ENCODE measurements around the gene GM2A.
"Not testable (repeated sequence)": the region's sequence is repeated elsewhere in the genome, so short reads cannot be mapped to it uniquely, and the experiment has no call there.

The GM2A gene

DNA sequence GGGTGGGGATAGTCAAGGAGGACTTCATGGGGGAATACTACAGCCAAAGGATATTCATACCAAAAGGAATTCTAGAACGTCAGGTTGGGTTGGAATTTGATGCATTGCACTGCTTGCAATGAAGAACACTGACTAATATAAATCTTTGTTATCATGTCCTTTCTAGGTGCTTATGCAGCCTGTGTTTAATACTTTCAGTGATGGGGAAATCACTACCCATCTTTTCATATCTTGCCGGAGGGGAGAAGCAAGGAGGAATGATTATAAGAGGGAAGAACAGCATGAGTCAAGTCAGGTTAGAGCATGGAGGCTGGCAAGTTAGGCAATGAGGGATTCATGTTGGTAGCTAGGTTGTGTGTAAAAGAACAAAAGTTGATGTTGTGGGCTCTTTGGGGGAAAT is 24.0 kb upstream of the GM2A start:
- Histone ChIP-seq H3K4me3 (ENCODE audit: low read depth, low read length) (no peak overlapping the region), H3K79me2 (ENCODE audit: control insufficient read depth, insufficient read depth, low read length, unreplicated experiment) (no peaks in the 10 kb centered on the region), H3K27ac (ENCODE audit: low read depth, low read length) (no peak overlapping the region), H3K27me3 (ENCODE audit: insufficient read depth, low read length) (peaks cover 35% of the 10 kb centered on the region), H2AFZ (ENCODE audit: low read length, unreplicated experiment) (no peak overlapping the region), H3K4me1 (ENCODE audit: control insufficient read depth, insufficient read depth, low read length, unreplicated experiment) (no peaks in the 10 kb centered on the region), H3K36me3 (ENCODE audit: insufficient read depth, low read length) (no peaks in the 10 kb centered on the region)

DNA sequence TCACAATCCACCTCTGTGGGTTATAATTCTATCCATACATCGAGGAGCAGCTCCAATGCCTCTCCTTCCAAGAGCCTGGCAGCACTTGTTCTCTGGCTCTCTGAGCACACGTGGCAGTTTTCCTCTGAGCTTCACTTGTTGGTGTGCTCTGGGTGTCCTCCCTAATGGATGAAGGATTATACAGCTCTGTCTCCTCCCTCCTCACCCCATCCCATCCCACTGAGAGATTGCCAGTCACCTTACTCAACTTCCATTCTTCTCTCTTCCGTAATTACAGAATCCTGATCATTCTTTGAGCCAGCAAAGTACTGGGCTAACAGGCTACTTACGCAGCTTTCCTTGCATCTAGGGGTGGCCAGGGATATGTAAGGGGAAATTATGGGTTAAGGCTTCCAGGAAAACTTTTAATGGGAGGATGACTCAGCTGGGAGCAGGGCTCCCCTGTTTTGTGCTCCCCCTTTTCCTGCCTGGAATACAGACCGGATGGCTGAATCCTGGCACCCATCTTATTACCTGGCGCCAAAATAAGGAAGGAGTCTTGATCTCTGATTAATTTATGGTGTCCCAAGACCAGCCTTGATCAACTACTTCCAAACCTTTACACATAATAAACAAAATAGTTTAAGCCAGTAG is 22.8 kb upstream of the GM2A start:
- Histone ChIP-seq H2AFZ (ENCODE audit: low read length, unreplicated experiment) (no peak overlapping the region), H3K27me3 (ENCODE audit: insufficient read depth, low read length) (peaks cover 35% of the 10 kb centered on the region), H3K79me2 (ENCODE audit: control insufficient read depth, insufficient read depth, low read length, unreplicated experiment) (no peaks in the 10 kb centered on the region), H3K36me3 (ENCODE audit: insufficient read depth, low read length) (no peaks in the 10 kb centered on the region), H3K4me1 (ENCODE audit: control insufficient read depth, insufficient read depth, low read length, unreplicated experiment) (peaks cover 3% of the 10 kb centered on the region), H3K27ac (ENCODE audit: low read depth, low read length) (no peak overlapping the region), H3K4me3 (ENCODE audit: low read depth, low read length) (no peak overlapping the region)

DNA sequence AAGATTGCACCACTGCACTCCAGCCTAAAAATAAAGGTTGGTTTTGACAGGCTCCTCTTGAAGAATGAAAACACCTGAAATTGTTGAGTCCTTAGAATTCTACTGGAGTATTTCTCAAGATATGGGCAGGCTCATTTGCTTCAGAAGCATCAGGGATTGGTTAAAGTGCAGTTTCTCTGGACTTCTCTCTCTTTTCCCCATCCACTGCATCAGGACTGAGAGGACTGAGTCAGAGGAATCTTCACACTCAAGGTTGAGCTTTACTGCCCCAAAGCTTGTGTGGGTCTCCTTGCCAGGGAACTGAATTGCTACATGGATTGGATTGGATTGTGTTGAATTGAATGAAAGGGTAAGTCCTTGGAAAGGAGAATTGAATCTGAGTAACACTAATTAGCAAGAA is 21.6 kb upstream of the GM2A start:
- Histone ChIP-seq H3K36me3 (ENCODE audit: insufficient read depth, low read length) (no peaks in the 10 kb centered on the region), H3K79me2 (ENCODE audit: control insufficient read depth, insufficient read depth, low read length, unreplicated experiment) (no peaks in the 10 kb centered on the region), H2AFZ (ENCODE audit: low read length, unreplicated experiment) (no peak overlapping the region), H3K4me3 (ENCODE audit: low read depth, low read length) (no peak overlapping the region), H3K4me1 (ENCODE audit: control insufficient read depth, insufficient read depth, low read length, unreplicated experiment) (peaks cover 3% of the 10 kb centered on the region), H3K27me3 (ENCODE audit: insufficient read depth, low read length) (peaks cover 35% of the 10 kb centered on the region), H3K27ac (ENCODE audit: low read depth, low read length) (no peak overlapping the region)

DNA sequence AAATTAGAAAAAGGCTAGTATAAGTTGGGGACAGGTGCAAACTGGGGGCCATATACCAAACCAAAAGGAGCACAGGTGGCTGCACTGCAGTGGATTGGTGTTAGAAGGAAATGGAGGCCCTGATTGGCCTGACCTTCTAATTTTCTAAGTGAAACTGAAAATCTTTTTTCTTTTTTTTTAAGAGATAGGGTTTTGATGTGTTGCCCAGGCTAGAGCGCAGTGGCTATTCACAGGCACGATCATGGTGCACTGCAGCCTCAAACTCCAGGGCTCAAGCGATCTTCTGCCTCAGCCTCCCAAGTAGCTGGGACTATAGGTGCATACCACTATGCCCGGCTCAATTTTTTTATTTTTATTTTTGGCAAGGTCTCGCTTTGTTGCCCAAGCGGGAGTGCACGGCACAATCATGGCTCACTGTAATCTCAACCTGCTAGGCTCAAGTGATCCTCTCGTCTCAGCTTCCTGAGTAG is 19.3 kb upstream of the GM2A start:
- no peaks in the 10 kb centered on the region for H3K79me2 ChIP-seq (ENCODE audit: control insufficient read depth, insufficient read depth, low read length, unreplicated experiment)
- H3K4me1 ChIP-seq (ENCODE audit: control insufficient read depth, insufficient read depth, low read length, unreplicated experiment): peaks cover 3% of the 10 kb centered on the region
- peaks cover 27% of the 10 kb centered on the region for H3K27me3 ChIP-seq (ENCODE audit: insufficient read depth, low read length)
- no peaks in the 10 kb centered on the region for H3K36me3 ChIP-seq (ENCODE audit: insufficient read depth, low read length)
- H2AFZ ChIP-seq (ENCODE audit: low read length, unreplicated experiment): no peak overlapping the region
- H3K27ac ChIP-seq (ENCODE audit: low read depth, low read length): no peak overlapping the region
- H3K4me3 ChIP-seq (ENCODE audit: low read depth, low read length): no peak overlapping the region

DNA sequence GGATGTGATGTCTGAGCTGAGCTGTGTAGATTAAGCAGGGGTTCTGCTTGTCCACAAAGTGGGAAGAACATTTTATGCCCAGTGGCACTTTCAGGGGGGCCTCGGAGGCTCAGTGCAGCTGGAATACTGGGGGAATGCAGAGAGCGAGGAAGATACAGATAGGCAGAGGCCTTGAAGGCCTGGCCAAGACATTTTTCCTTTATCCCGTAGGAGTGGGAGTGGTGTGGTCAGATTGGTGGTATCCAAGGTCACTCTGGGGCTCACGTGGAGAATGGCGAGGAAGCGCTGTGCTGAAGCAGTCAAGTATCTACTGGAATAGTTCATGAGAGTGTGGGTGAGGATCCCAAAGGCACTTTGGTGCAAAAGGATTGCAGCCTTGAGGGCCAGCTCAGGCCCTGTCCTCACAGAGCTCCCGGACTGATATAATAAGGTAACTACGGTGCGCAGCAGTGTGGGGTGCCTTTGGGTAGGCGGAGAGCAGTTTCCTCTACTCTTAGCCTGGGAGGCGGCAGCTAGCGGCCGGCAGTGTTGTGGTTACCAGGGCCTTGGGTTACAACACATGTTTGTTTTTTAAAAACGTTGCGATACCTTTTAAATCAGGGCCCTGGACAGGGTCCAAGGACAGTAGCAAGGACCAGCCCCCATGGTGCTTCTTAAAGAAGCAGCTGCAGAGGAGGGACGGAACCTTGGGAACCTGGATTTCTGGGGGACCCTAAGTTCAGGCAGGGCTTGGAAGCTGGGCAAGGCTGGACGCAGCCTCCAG is 18.3 kb upstream of the GM2A start:
- H2AFZ ChIP-seq (ENCODE audit: low read length, unreplicated experiment): peak overlapping the region; percentile 12
- peaks cover 3% of the 10 kb centered on the region for H3K4me1 ChIP-seq (ENCODE audit: control insufficient read depth, insufficient read depth, low read length, unreplicated experiment)
- no peaks in the 10 kb centered on the region for H3K79me2 ChIP-seq (ENCODE audit: control insufficient read depth, insufficient read depth, low read length, unreplicated experiment)
- no peak overlapping the region for H3K27ac ChIP-seq (ENCODE audit: low read depth, low read length)
- H3K36me3 ChIP-seq (ENCODE audit: insufficient read depth, low read length): no peaks in the 10 kb centered on the region
- no peak overlapping the region for H3K4me3 ChIP-seq (ENCODE audit: low read depth, low read length)
- H3K27me3 ChIP-seq (ENCODE audit: insufficient read depth, low read length): peaks cover 26% of the 10 kb centered on the region

DNA sequence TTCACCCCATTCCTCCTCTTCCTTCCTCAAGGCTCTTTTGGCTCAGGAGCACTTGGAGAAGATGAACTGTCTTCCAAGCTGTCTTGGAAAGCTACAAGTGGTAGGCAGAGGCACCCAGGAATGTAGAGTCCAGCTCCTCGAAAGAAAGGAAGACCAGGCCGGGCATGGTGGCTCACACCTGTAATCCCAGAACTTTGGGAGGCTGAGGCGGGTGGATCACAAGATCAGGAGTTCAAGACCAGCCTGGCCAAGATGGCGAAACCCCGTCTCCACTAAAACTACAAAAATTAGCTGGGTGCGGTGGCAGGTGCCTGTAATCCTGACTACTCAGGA is 17.8 kb upstream of the GM2A start:
- not testable (repeated sequence) for H3K4me1 ChIP-seq (ENCODE audit: control insufficient read depth, insufficient read depth, low read length, unreplicated experiment); H3K27ac ChIP-seq (ENCODE audit: low read depth, low read length); H3K4me3 ChIP-seq (ENCODE audit: low read depth, low read length); H2AFZ ChIP-seq (ENCODE audit: low read length, unreplicated experiment); H3K79me2 ChIP-seq (ENCODE audit: control insufficient read depth, insufficient read depth, low read length, unreplicated experiment); H3K36me3 ChIP-seq (ENCODE audit: insufficient read depth, low read length)
- H3K27me3 ChIP-seq (ENCODE audit: insufficient read depth, low read length): peaks cover 20% of the 10 kb centered on the region

DNA sequence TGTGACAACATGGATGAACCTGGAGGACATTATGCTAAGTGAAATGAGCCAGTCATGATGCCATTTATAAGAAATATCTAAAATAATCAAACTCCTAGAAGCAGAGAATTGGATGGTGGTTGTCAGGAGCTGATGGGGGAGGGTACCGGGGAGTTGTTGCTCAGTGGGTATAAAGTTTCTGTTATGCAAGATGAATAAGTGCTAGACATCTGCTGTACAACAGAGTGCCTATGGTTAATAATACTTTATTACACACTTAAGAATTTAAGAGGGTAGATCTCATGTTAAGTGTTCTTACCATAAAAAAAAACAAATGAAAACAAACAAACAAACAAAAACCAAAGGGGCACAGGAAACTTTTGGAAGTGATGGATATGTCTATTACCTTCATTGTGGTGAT is 16.1 kb upstream of the GM2A start:
- H3K27me3 ChIP-seq (ENCODE audit: insufficient read depth, low read length): 0 out of 2 replicates have a peak, but pooled peaks cover 6% of the 10 kb centered on the region
- no peak overlapping the region for H2AFZ ChIP-seq (ENCODE audit: low read length, unreplicated experiment)
- H3K4me1 ChIP-seq (ENCODE audit: control insufficient read depth, insufficient read depth, low read length, unreplicated experiment): peaks cover 3% of the 10 kb centered on the region
- no peaks in the 10 kb centered on the region for H3K36me3 ChIP-seq (ENCODE audit: insufficient read depth, low read length)
- no peaks in the 10 kb centered on the region for H3K79me2 ChIP-seq (ENCODE audit: control insufficient read depth, insufficient read depth, low read length, unreplicated experiment)
- no peak overlapping the region for H3K27ac ChIP-seq (ENCODE audit: low read depth, low read length)
- H3K4me3 ChIP-seq (ENCODE audit: low read depth, low read length): no peak overlapping the region

DNA sequence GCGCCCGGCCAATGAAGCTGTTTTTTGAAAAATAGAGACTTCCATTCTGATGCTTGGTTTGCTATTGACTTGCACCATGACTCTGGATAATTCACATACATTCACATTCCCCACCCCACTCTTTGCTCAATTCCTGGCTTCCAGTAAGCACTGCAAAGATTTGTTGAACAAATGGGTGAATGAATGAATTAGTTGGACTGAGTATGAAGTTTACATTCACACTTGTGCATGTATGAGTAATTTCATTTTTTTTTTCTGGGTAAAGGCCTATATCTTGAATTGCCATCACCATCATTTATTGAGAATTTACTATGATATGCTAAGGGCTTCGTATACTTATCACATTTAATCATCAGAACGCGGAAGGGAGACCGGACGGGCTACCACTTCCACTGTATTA is 15.3 kb upstream of the GM2A start:
- H3K79me2 ChIP-seq (ENCODE audit: control insufficient read depth, insufficient read depth, low read length, unreplicated experiment): no peaks in the 10 kb centered on the region
- H3K4me3 ChIP-seq (ENCODE audit: low read depth, low read length): no peak overlapping the region
- peaks cover 3% of the 10 kb centered on the region for H3K4me1 ChIP-seq (ENCODE audit: control insufficient read depth, insufficient read depth, low read length, unreplicated experiment)
- H3K36me3 ChIP-seq (ENCODE audit: insufficient read depth, low read length): no peaks in the 10 kb centered on the region
- no peaks in the 10 kb centered on the region for H3K27me3 ChIP-seq (ENCODE audit: insufficient read depth, low read length)
- no peak overlapping the region for H2AFZ ChIP-seq (ENCODE audit: low read length, unreplicated experiment)
- H3K27ac ChIP-seq (ENCODE audit: low read depth, low read length): no peak overlapping the region

DNA sequence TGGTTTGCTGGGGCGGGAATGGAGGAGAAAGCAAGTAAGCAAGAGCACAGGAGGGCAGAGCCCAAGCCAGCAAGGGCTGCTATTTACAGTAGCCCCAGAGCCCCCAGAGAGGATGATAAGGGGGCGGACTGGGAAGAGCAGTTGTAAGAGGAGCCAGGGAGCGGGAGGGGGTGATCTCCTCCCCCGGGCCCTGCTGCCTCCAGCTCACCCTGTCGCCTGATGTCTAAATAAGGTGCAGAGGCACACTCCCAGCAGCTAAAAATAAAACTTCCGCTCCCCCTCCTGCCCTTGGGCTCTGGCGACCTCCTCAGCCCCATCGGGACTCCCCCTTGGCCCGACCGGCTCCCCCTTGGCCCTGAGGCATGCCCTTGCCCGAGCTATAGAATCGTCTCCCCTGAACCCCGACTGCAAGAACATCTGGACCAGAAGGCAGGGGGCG is 14.7 kb upstream of the GM2A start:
- peak overlapping the region; percentile 31 for H2AFZ ChIP-seq (ENCODE audit: low read length, unreplicated experiment)
- no peaks in the 10 kb centered on the region for H3K27me3 ChIP-seq (ENCODE audit: insufficient read depth, low read length)
- H3K4me1 ChIP-seq (ENCODE audit: control insufficient read depth, insufficient read depth, low read length, unreplicated experiment): peaks cover 3% of the 10 kb centered on the region
- peak overlapping the region; percentile 10; the same call in 1 of the 2 replicates for H3K4me3 ChIP-seq (ENCODE audit: low read depth, low read length)
- H3K36me3 ChIP-seq (ENCODE audit: insufficient read depth, low read length): no peaks in the 10 kb centered on the region
- no peak overlapping the region for H3K27ac ChIP-seq (ENCODE audit: low read depth, low read length)
- H3K79me2 ChIP-seq (ENCODE audit: control insufficient read depth, insufficient read depth, low read length, unreplicated experiment): no peaks in the 10 kb centered on the region

DNA sequence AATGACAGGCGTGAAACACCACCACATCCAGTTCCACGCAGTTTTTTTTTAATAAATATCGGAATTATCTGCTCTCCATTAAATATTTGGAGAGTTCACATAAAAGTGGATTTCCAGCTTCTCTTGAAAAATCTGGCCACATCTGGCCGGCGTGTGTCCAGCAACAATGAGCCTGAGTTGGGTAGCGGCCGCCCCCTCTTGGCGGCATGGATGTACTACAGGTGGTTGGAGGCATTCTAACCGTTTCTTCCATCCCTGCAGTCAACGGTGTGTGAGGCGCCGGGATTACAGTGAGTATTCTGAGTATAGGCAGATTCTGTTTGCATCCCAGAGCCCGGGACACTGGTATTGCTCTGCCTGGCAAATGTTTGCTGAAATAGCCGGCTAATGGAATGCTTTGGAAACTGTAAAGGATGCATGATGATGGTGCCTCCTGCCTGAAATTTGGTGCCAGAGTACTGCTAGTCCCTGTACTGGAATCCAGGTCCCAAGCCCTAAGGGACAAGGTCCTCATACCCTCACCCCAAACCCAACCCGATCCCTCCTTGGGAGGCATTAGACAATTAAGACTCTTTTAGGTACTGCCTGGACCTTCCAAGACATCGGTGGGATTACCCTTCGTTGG is 13.6 kb upstream of the GM2A start:
- Histone ChIP-seq H3K36me3 (ENCODE audit: insufficient read depth, low read length) (no peaks in the 10 kb centered on the region), H3K4me1 (ENCODE audit: control insufficient read depth, insufficient read depth, low read length, unreplicated experiment) (peaks cover 3% of the 10 kb centered on the region), H3K4me3 (ENCODE audit: low read depth, low read length) (peak overlapping the region; percentile 10), H3K27ac (ENCODE audit: low read depth, low read length) (no peak overlapping the region), H3K27me3 (ENCODE audit: insufficient read depth, low read length) (no peaks in the 10 kb centered on the region), H2AFZ (ENCODE audit: low read length, unreplicated experiment) (no peak overlapping the region), H3K79me2 (ENCODE audit: control insufficient read depth, insufficient read depth, low read length, unreplicated experiment) (no peaks in the 10 kb centered on the region)
